ENCODE measurements around the gene GNAO1. TPM values are rescaled to one million over a fixed set of nuclear protein-coding genes. Genes with fewer than 3 reads are reported as not detected.

The GNAO1 gene
- polyA plus RNA-seq, 3 donors: not detected

DNA sequence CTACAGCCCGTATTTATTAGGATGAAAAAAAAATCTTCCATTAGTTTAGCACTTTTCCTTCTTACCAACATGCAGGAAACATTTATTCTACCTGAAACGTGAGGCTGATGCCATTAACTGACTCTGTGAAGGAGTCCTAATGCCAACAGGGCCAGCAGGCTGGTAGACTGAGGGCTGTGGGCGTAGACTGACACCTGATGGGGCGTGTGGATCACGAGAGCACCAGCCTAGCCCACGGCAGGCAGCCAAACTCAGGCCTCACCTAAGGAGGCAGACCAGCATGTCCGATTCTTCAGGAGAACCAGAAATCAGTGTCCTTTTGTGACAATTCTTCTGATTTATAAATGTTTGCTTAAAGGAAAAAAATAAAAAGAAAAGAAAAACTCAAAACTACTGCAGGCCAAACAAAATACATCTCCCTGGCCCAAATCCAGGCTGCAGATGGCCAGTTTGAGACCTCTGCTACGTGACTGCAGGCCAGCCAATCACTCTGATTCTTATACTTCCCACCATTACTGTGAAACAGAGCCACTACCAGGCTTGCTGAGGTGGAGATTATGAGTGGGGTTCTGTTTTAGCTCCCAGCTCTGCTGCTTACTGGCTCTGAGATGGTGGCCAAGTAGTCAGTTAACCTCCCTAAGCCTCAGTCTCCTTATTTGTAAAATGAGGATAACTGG, 66.5 kb downstream of the GNAO1 start:
- Histone ChIP-seq H2AFZ (ENCODE audit: insufficient read depth, low read depth, low read length, poor library complexity, severe bottlenecking) (no peak overlapping the region), H3K4me3 (replicated peaks in 1 of 3; ENCODE audit: low read depth in 2 of 3, low read length in 3 of 3) (no peak overlapping the region), H3K9ac (ENCODE audit: insufficient read depth, low read length, poor library complexity, severe bottlenecking) (no peak overlapping the region), H4K20me1 (ENCODE audit: insufficient read depth, low read length) (no peaks in the 10 kb centered on the region), H3K27ac (ENCODE audit: low read depth in 1 of 2, low read length in 2 of 2) (no peak overlapping the region), H3K4me2 (replicated peaks; ENCODE audit: extremely low read depth, low read length, poor library complexity, severe bottlenecking) (no peak overlapping the region), H3K9me3 (replicated peaks in 1 of 2; ENCODE audit: control insufficient read depth in 1 of 2, insufficient read depth in 1 of 2, low read length in 2 of 2) (no peaks in the 10 kb centered on the region), H3K4me1 (ENCODE audit: control insufficient read depth in 1 of 2, insufficient read depth in 2 of 2, low read length in 2 of 2) (no peaks in the 10 kb centered on the region), H3K27me3 (ENCODE audit: control insufficient read depth in 2 of 2, insufficient read depth in 2 of 2, low read length in 2 of 2) (peaks cover 0 to 4% of the 10 kb centered on the region in 2 donors), H3K79me2 (ENCODE audit: insufficient read depth, low read length) (no peaks in the 10 kb centered on the region), H3K36me3 (replicated peaks in 1 of 2; ENCODE audit: control insufficient read depth in 1 of 2, insufficient read depth in 2 of 2, low read length in 2 of 2) (no peaks in the 10 kb centered on the region)
- no peak for DNase-seq
- no peak overlapping the region for H3K4me3 Mint-ChIP-seq
- H3K36me3 Mint-ChIP-seq: no peaks in the 10 kb centered on the region
- 97% methylated on average over 4 of the region's 8 CpGs for WGBS (ENCODE audit: insufficient coverage)
- TF ChIP-seq, protein P1, sequence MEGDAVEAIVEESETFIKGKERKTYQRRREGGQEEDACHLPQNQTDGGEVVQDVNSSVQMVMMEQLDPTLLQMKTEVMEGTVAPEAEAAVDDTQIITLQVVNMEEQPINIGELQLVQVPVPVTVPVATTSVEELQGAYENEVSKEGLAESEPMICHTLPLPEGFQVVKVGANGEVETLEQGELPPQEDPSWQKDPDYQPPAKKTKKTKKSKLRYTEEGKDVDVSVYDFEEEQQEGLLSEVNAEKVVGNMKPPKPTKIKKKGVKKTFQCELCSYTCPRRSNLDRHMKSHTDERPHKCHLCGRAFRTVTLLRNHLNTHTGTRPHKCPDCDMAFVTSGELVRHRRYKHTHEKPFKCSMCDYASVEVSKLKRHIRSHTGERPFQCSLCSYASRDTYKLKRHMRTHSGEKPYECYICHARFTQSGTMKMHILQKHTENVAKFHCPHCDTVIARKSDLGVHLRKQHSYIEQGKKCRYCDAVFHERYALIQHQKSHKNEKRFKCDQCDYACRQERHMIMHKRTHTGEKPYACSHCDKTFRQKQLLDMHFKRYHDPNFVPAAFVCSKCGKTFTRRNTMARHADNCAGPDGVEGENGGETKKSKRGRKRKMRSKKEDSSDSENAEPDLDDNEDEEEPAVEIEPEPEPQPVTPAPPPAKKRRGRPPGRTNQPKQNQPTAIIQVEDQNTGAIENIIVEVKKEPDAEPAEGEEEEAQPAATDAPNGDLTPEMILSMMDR (IDR thresholded peaks at IDR 0.05): no peak
- intact Hi-C loops (cut with micrococcal nuclease): no loop called here
- peaks cover 0 to under 1% (median 0%) of the 10 kb centered on the region in 7 donors for H3K9me3 Mint-ChIP-seq
- H3K4me1 Mint-ChIP-seq: peaks cover 4% of the 10 kb centered on the region
- no peak overlapping the region for H3K27ac Mint-ChIP-seq
- peaks cover 5 to 12% (median 6%) of the 10 kb centered on the region in 3 donors for H3K27me3 Mint-ChIP-seq (ENCODE audit: low read depth in 3 of 3)

DNA sequence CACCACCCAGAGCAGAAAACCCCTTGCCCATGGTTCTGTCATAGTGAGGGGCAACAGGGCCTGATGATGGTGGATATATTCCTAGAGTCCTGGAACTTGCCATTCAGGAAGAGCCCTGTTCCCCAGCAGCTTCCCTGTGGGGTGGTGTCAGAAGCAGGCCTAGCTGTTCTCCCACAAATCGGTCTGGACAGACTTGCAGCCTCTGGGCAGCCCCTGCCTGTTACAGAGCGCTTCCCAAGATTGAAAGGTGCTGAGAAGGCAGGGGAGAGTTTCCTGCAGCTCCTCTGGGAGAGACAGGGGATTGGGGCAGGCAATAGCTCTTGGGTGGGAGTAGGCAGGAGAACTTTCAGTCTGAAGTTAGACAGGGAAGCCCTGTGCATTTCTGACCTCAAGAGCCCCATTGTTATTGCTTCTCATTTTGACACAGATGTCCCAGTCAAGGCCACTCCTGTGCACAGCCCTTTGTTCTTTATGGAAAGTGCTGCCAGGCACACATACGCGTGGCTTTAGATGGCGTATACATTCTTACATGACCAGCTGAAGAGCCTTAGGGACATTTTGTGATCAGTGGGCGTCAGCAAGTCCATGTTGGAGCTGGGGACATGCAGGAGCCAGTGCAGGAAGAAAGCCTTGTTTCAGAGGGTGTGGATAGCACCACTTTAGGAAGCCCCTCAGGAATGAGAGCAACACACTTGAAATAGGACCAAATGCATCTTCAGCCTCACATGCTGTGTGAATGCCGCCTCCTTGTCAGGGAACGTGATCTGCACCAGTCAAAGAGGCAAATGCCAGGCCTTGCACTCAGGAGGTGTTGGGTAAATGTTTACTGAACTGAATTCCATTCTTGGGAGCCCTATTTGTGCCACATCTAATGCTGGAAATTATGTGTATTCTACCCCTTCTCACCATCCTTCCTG, 67.5 kb downstream of the GNAO1 start:
- Histone ChIP-seq H3K27ac (ENCODE audit: low read depth in 1 of 2, low read length in 2 of 2) (no peak overlapping the region), H3K9me3 (replicated peaks in 1 of 2; ENCODE audit: control insufficient read depth in 1 of 2, insufficient read depth in 1 of 2, low read length in 2 of 2) (no peaks in the 10 kb centered on the region), H3K4me2 (replicated peaks; ENCODE audit: extremely low read depth, low read length, poor library complexity, severe bottlenecking) (no peak overlapping the region), H3K36me3 (replicated peaks in 1 of 2; ENCODE audit: control insufficient read depth in 1 of 2, insufficient read depth in 2 of 2, low read length in 2 of 2) (no peaks in the 10 kb centered on the region), H3K79me2 (ENCODE audit: insufficient read depth, low read length) (no peaks in the 10 kb centered on the region), H3K4me1 (ENCODE audit: control insufficient read depth in 1 of 2, insufficient read depth in 2 of 2, low read length in 2 of 2) (no peaks in the 10 kb centered on the region), H4K20me1 (ENCODE audit: insufficient read depth, low read length) (no peaks in the 10 kb centered on the region), H3K9ac (ENCODE audit: insufficient read depth, low read length, poor library complexity, severe bottlenecking) (no peak overlapping the region), H3K27me3 (ENCODE audit: control insufficient read depth in 2 of 2, insufficient read depth in 2 of 2, low read length in 2 of 2) (peaks cover 0 to 4% of the 10 kb centered on the region in 2 donors), H2AFZ (ENCODE audit: insufficient read depth, low read depth, low read length, poor library complexity, severe bottlenecking) (no peak overlapping the region), H3K4me3 (replicated peaks in 1 of 3; ENCODE audit: low read depth in 2 of 3, low read length in 3 of 3) (no peak overlapping the region)
- intact Hi-C loops (cut with micrococcal nuclease): no loop called here
- H3K9me3 Mint-ChIP-seq: peaks cover 0 to 1% (median 0%) of the 10 kb centered on the region in 7 donors
- H3K27me3 Mint-ChIP-seq (ENCODE audit: low read depth in 3 of 3): peaks cover 5 to 13% (median 7%) of the 10 kb centered on the region in 3 donors
- no peak overlapping the region for H3K27ac Mint-ChIP-seq
- DNase-seq: no peak
- no peak overlapping the region for H3K4me3 Mint-ChIP-seq
- no peaks in the 10 kb centered on the region for H3K36me3 Mint-ChIP-seq
- TF ChIP-seq, protein P1 (IDR thresholded peaks at IDR 0.05): no peak
- peaks cover 7% of the 10 kb centered on the region for H3K4me1 Mint-ChIP-seq
- 94% methylated on average over 5 of the region's 8 CpGs for WGBS (ENCODE audit: insufficient coverage)

All from CD14-positive monocyte (primary cell).